GM19397 (cell line): ENCODE measurements around the gene RPS6KA5.

Source experiments
- ATAC-seq: cut with Tn5 transposase; IDR thresholded peaks from one replicate; pipeline ENCODE4 v1.9.1; 2021; ENCODE audit warnings: mild to moderate bottlenecking, moderate library complexity; ENCODE audit not compliant: unreplicated experiment

Gene RPS6KA5

DNA sequence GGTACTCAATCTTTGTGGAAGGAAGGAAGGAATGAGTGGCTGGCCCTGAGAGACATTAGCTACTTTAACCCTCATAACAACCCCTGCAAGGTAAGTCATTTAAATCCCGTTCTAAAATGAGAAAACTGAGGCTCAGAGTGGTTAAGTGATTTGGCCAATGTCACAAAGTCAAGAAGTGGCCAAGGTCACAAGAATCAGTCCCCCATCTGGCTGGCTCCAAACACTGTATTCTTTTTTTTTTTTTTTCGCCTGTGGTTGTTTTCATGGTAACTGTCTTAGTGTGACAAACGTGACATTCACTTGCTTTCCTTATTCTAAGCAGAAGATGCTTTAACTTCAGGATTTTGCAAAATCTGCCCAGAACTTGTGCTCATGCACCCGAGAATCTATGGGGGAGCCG, 247.0 kb downstream of the RPS6KA5 start:
- no peak for ATAC-seq

GRCh38 chr14:90812109-90812508, 248.3 kb downstream of the RPS6KA5 start:
- ATAC-seq = no peak

DNA sequence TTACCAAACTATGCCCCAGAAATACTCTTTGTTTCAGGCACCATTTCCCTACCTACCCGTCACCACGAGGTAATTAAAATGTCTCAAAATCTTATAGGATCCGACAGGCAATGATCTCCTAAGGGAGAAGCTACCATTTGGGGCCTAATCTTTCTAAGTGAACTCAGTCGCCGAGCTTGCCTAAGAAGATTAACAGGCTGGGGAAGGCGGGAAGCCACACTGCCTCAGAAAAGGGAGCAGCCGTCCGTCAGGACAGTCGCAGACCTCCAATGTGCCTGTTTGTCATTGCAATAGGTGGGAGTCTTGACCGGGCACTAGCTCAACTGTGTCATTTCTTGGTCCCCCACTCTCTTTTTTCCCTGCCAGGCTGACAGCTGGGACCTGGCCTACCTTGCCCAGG, 248.8 kb downstream of the RPS6KA5 start:
- ATAC-seq = no peak

DNA sequence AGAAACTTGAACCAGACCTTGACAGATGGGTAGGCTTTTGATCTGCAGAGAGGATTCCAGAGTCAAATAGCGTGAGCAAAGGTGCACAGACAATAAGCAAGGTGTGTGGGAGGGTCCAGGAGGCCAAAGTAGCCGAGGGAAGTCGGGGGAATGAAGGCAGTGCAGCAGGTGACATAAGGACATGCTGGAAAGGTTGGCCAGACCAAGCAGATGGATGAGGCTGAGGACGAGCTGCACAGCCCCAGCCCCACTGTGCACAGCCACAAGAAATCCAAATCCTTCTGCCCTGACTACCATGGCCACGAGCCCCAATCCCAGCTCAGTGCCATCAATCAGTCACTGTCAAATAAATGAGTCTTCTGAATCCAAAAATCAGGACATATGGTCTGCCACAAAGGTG, 249.6 kb downstream of the RPS6KA5 start:
- no peak for ATAC-seq

DNA sequence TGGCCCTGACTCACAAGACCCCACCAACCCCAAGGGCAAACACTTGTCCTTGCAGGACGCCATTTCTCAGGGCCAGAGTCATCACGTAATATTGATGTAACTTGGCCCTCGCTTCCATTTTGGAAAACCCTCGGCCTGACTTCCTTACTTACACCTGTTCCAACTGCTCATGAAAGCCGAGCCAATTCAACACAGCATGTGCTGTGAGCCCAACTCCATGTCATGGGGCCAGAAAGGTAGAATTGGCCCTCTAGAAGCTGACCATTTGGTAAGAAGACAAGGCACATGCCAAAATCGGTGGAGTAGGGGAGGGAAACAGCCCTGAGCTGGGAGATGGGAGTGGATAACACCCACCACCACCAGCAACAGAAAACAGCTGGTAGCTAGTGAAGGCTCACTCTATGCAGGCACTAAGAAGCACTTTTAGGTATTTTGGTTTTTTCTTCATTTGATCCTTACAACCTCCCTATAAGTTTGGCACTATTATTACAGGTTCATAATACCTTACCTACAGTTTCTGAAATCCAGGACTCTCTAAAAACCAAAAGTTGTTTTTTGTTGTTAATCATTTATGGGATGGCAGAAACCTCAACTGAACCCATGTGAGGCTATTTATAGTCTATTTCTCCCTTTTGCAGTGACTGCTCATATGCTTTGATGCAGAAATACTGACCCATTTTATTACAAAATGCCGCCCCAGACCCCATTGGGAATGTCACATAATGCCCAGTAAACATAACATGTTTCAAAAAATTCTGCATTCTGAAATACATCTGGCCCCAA, 250.7 kb downstream of the RPS6KA5 start:
- ATAC-seq = no peak

GRCh38 chr14:90808759-90809529, 251.5 kb downstream of the RPS6KA5 start:
- ATAC-seq = no peak

DNA sequence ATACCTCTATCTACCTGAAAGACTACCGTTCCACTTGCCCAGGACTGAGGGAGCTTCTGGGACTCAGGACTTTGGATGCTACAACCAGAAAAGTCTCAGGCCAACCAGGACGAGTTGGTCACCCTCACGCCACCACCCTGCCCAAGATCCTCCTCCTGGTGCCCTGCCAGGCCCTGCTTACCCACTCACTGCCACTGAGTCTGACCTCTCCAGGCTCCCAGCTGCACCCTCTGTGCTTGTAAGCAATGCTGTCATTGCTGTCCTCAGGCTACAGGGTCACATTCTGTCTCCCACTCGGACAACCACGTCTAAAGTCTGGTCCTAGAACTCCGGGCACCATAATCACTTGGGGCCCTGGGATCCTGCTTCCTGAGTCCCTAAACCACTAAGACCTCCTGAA, 253.4 kb downstream of the RPS6KA5 start:
- ATAC-seq = no peak

GRCh38 chr14:90805662-90806540, 254.5 kb downstream of the RPS6KA5 start:
- ATAC-seq = no peak

DNA sequence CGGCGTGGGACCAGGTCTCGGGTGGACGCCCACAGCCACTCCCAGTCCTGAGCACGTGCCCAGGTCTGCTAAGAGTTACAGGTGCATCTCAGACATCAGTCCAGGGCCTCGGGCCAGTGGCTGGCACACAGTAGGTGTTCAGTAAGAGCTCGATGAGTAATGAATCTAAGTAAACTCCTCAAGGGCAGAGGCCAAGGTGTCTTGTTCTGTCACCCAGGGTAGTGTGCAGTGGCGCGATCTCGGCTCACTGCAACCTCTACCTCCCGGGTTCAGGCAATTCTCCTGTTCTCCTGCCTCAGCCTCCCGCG, 255.4 kb downstream of the RPS6KA5 start:
- no peak for ATAC-seq

GRCh38 chr14:90804292-90805083, 256.0 kb downstream of the RPS6KA5 start:
- ATAC-seq = no peak

DNA sequence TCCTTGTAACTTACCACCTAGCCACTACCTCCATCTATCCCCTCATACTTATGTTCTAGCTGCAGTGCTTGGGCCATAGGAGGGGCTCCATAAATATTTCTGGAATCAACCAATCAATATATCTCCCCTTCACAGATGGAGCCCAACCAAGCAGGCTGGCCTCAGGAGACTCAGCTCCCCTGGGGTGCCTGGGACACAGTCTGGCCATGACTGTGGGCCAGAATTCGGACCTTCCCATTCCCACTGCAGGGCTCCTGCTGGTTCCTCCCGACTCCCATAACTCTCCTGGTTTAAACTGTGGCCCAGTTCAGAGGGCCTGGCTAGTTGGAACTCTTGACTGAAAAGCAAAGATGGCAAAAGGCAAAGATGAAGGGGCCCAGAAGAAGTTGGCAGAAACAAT, 257.2 kb downstream of the RPS6KA5 start:
- ATAC-seq = no peak

GRCh38 chr14:90799420-90799819, 261.0 kb downstream of the RPS6KA5 start:
- no peak for ATAC-seq

DNA sequence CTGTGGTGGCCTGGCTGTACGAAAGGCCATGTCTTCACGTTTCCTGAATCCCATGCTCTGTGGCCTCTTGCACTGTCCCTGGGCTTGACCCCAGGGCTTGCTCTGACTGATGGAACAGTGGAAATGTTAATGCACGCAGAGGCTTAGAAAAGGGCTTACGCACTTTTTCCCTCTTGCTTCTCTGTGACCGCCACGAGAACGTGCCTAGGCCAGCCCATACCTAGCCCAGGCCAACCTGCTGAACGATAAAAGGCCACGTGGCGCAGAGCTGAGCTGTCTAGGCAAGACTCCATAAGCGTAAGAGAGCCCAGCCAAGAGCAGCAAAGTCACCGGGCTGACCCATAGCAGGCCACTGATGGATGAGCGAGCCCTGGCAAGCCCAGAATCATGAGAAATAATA, 262.5 kb downstream of the RPS6KA5 start:
- no peak for ATAC-seq
